ENCODE measurements around the gene TANC2.

The TANC2 gene

GRCh38 chr17:62933501-62934385 is 32.3 kb upstream of the TANC2 start:
- no peak overlapping the region for H3K27ac ChIP-seq (ENCODE audit: low read depth, low read length)
- no peaks in the 10 kb centered on the region for H3K9me3 ChIP-seq (ENCODE audit: control insufficient read depth, insufficient read depth, low read depth, low read length)
- H3K4me1 ChIP-seq (ENCODE audit: control insufficient read depth, insufficient read depth, low read length): no peaks in the 10 kb centered on the region
- no peaks in the 10 kb centered on the region for H3K36me3 ChIP-seq (ENCODE audit: control insufficient read depth, insufficient read depth, low read length)
- no peak overlapping the region for H3K9ac ChIP-seq (ENCODE audit: low read length)
- no peaks in the 10 kb centered on the region for H3K27me3 ChIP-seq (ENCODE audit: control insufficient read depth, insufficient read depth, low read length)
- no peak overlapping the region for H3K4me3 ChIP-seq (ENCODE audit: low read depth, low read length)

GRCh38 chr17:62935098-62935497 is 30.9 kb upstream of the TANC2 start:
- H3K4me1 ChIP-seq (ENCODE audit: control insufficient read depth, insufficient read depth, low read length): no peaks in the 10 kb centered on the region
- no peaks in the 10 kb centered on the region for H3K36me3 ChIP-seq (ENCODE audit: control insufficient read depth, insufficient read depth, low read length)
- H3K4me3 ChIP-seq (ENCODE audit: low read depth, low read length): no peak overlapping the region
- H3K27ac ChIP-seq (ENCODE audit: low read depth, low read length): no peak overlapping the region
- H3K9me3 ChIP-seq (ENCODE audit: control insufficient read depth, insufficient read depth, low read depth, low read length): no peaks in the 10 kb centered on the region
- H3K27me3 ChIP-seq (ENCODE audit: control insufficient read depth, insufficient read depth, low read length): no peaks in the 10 kb centered on the region
- H3K9ac ChIP-seq (ENCODE audit: low read length): no peak overlapping the region

- H3K27me3 ChIP-seq (ENCODE audit: control insufficient read depth, insufficient read depth, low read length): no peaks in the 10 kb centered on the region
- H3K36me3 ChIP-seq (ENCODE audit: control insufficient read depth, insufficient read depth, low read length): no peaks in the 10 kb centered on the region
- no peak overlapping the region for H3K4me3 ChIP-seq (ENCODE audit: low read depth, low read length)
- no peaks in the 10 kb centered on the region for H3K9me3 ChIP-seq (ENCODE audit: control insufficient read depth, insufficient read depth, low read depth, low read length)
- no peaks in the 10 kb centered on the region for H3K4me1 ChIP-seq (ENCODE audit: control insufficient read depth, insufficient read depth, low read length)
- H3K9ac ChIP-seq (ENCODE audit: low read length): no peak overlapping the region
- H3K27ac ChIP-seq (ENCODE audit: low read depth, low read length): no peak overlapping the region
Observed at GRCh38 chr17:62935523-62935922, 30.5 kb upstream of the TANC2 start.

- H3K4me3 ChIP-seq (ENCODE audit: low read depth, low read length): no peak overlapping the region
- H3K27ac ChIP-seq (ENCODE audit: low read depth, low read length): no peak overlapping the region
Observed at GRCh38 chr17:62937606-62938005, 28.4 kb upstream of the TANC2 start.

GRCh38 chr17:62941358-62941991 is 24.6 kb upstream of the TANC2 start:
- Histone ChIP-seq H3K4me3 (ENCODE audit: low read depth, low read length) (no peak overlapping the region), H3K27me3 (ENCODE audit: control insufficient read depth, insufficient read depth, low read length) (no peaks in the 10 kb centered on the region), H3K36me3 (ENCODE audit: control insufficient read depth, insufficient read depth, low read length) (no peaks in the 10 kb centered on the region), H3K4me1 (ENCODE audit: control insufficient read depth, insufficient read depth, low read length) (no peaks in the 10 kb centered on the region), H3K9ac (ENCODE audit: low read length) (no peak overlapping the region), H3K27ac (ENCODE audit: low read depth, low read length) (no peak overlapping the region), H3K9me3 (ENCODE audit: control insufficient read depth, insufficient read depth, low read depth, low read length) (peaks cover 5% of the 10 kb centered on the region; the same call in 1 of the 2 replicates)

More at GRCh38 chr17:62937606-62938005, 28.4 kb upstream of the TANC2 start:
- no peaks in the 10 kb centered on the region for H3K27me3 ChIP-seq (ENCODE audit: control insufficient read depth, insufficient read depth, low read length)
- no peaks in the 10 kb centered on the region for H3K36me3 ChIP-seq (ENCODE audit: control insufficient read depth, insufficient read depth, low read length)
- H3K9me3 ChIP-seq (ENCODE audit: control insufficient read depth, insufficient read depth, low read depth, low read length): peaks cover 5% of the 10 kb centered on the region; the same call in 1 of the 2 replicates
- H3K4me1 ChIP-seq (ENCODE audit: control insufficient read depth, insufficient read depth, low read length): no peaks in the 10 kb centered on the region
- H3K9ac ChIP-seq (ENCODE audit: low read length): no peak overlapping the region

- no peak overlapping the region for H3K27ac ChIP-seq (ENCODE audit: low read depth, low read length)
- no peak overlapping the region for H3K4me3 ChIP-seq (ENCODE audit: low read depth, low read length)
- H3K9ac ChIP-seq (ENCODE audit: low read length): no peak overlapping the region
- no peaks in the 10 kb centered on the region for H3K36me3 ChIP-seq (ENCODE audit: control insufficient read depth, insufficient read depth, low read length)
- no peaks in the 10 kb centered on the region for H3K4me1 ChIP-seq (ENCODE audit: control insufficient read depth, insufficient read depth, low read length)
- H3K27me3 ChIP-seq (ENCODE audit: control insufficient read depth, insufficient read depth, low read length): no peaks in the 10 kb centered on the region
- no peaks in the 10 kb centered on the region for H3K9me3 ChIP-seq (ENCODE audit: control insufficient read depth, insufficient read depth, low read depth, low read length)
Observed at GRCh38 chr17:62948370-62948769, 17.7 kb upstream of the TANC2 start.

- no peak overlapping the region for H3K9ac ChIP-seq (ENCODE audit: low read length)
- H3K4me3 ChIP-seq (ENCODE audit: low read depth, low read length): no peak overlapping the region
- H3K9me3 ChIP-seq (ENCODE audit: control insufficient read depth, insufficient read depth, low read depth, low read length): no peaks in the 10 kb centered on the region
- no peaks in the 10 kb centered on the region for H3K27me3 ChIP-seq (ENCODE audit: control insufficient read depth, insufficient read depth, low read length)
- no peaks in the 10 kb centered on the region for H3K36me3 ChIP-seq (ENCODE audit: control insufficient read depth, insufficient read depth, low read length)
- no peak overlapping the region for H3K27ac ChIP-seq (ENCODE audit: low read depth, low read length)
- no peaks in the 10 kb centered on the region for H3K4me1 ChIP-seq (ENCODE audit: control insufficient read depth, insufficient read depth, low read length)
Observed at GRCh38 chr17:62949036-62949435, 17.0 kb upstream of the TANC2 start.

- H3K4me3 ChIP-seq (ENCODE audit: low read depth, low read length): no peak overlapping the region
- no peaks in the 10 kb centered on the region for H3K27me3 ChIP-seq (ENCODE audit: control insufficient read depth, insufficient read depth, low read length)
- no peaks in the 10 kb centered on the region for H3K4me1 ChIP-seq (ENCODE audit: control insufficient read depth, insufficient read depth, low read length)
- H3K27ac ChIP-seq (ENCODE audit: low read depth, low read length): no peak overlapping the region
- no peaks in the 10 kb centered on the region for H3K36me3 ChIP-seq (ENCODE audit: control insufficient read depth, insufficient read depth, low read length)
- no peaks in the 10 kb centered on the region for H3K9me3 ChIP-seq (ENCODE audit: control insufficient read depth, insufficient read depth, low read depth, low read length)
- H3K9ac ChIP-seq (ENCODE audit: low read length): no peak overlapping the region
Observed at GRCh38 chr17:62950067-62950466, 16.0 kb upstream of the TANC2 start.

- no peak overlapping the region for H3K9ac ChIP-seq (ENCODE audit: low read length)
- H3K27ac ChIP-seq (ENCODE audit: low read depth, low read length): no peak overlapping the region
Observed at GRCh38 chr17:62955841-62956352, 10.1 kb upstream of the TANC2 start.

GRCh38 chr17:62963296-62963695 is 2.7 kb upstream of the TANC2 start:
- Histone ChIP-seq H3K4me1 (ENCODE audit: control insufficient read depth, insufficient read depth, low read length) (peaks cover 14% of the 10 kb centered on the region), H3K9me3 (ENCODE audit: control insufficient read depth, insufficient read depth, low read depth, low read length) (no peaks in the 10 kb centered on the region), H3K36me3 (ENCODE audit: control insufficient read depth, insufficient read depth, low read length) (no peaks in the 10 kb centered on the region), H3K9ac (ENCODE audit: low read length) (no peak overlapping the region), H3K27me3 (ENCODE audit: control insufficient read depth, insufficient read depth, low read length) (peaks cover 28% of the 10 kb centered on the region), H3K4me3 (ENCODE audit: low read depth, low read length) (no peak overlapping the region), H3K27ac (ENCODE audit: low read depth, low read length) (no peak overlapping the region)

More at GRCh38 chr17:62955841-62956352, 10.1 kb upstream of the TANC2 start:
- H3K4me1 ChIP-seq (ENCODE audit: control insufficient read depth, insufficient read depth, low read length): no peaks in the 10 kb centered on the region
- no peak overlapping the region for H3K4me3 ChIP-seq (ENCODE audit: low read depth, low read length)
- H3K9me3 ChIP-seq (ENCODE audit: control insufficient read depth, insufficient read depth, low read depth, low read length): no peaks in the 10 kb centered on the region
- no peaks in the 10 kb centered on the region for H3K27me3 ChIP-seq (ENCODE audit: control insufficient read depth, insufficient read depth, low read length)
- no peaks in the 10 kb centered on the region for H3K36me3 ChIP-seq (ENCODE audit: control insufficient read depth, insufficient read depth, low read length)

GRCh38 chr17:62964506-62964905 is 1.5 kb upstream of the TANC2 start:
- H3K4me3 ChIP-seq (ENCODE audit: low read depth, low read length): no peak overlapping the region
- no peaks in the 10 kb centered on the region for H3K9me3 ChIP-seq (ENCODE audit: control insufficient read depth, insufficient read depth, low read depth, low read length)
- no peak overlapping the region for H3K9ac ChIP-seq (ENCODE audit: low read length)
- no peak overlapping the region for H3K27ac ChIP-seq (ENCODE audit: low read depth, low read length)
- H3K27me3 ChIP-seq (ENCODE audit: control insufficient read depth, insufficient read depth, low read length): peaks cover 28% of the 10 kb centered on the region
- H3K36me3 ChIP-seq (ENCODE audit: control insufficient read depth, insufficient read depth, low read length): no peaks in the 10 kb centered on the region
- peaks cover 15% of the 10 kb centered on the region for H3K4me1 ChIP-seq (ENCODE audit: control insufficient read depth, insufficient read depth, low read length)
